GM19467 (cell line): ENCODE data around the gene LTBP2.
"Not testable (repeated sequence)": the region's sequence is repeated elsewhere in the genome, so short reads cannot be mapped to it uniquely, and the experiment has no call there.

ENCODE experiments used
- ATAC-seq: cut with Tn5 transposase; IDR thresholded peaks from one replicate; pipeline ENCODE4 v1.9.1; 2021; ENCODE audit warnings: mild to moderate bottlenecking, moderate library complexity; ENCODE audit not compliant: unreplicated experiment

The LTBP2 gene

DNA sequence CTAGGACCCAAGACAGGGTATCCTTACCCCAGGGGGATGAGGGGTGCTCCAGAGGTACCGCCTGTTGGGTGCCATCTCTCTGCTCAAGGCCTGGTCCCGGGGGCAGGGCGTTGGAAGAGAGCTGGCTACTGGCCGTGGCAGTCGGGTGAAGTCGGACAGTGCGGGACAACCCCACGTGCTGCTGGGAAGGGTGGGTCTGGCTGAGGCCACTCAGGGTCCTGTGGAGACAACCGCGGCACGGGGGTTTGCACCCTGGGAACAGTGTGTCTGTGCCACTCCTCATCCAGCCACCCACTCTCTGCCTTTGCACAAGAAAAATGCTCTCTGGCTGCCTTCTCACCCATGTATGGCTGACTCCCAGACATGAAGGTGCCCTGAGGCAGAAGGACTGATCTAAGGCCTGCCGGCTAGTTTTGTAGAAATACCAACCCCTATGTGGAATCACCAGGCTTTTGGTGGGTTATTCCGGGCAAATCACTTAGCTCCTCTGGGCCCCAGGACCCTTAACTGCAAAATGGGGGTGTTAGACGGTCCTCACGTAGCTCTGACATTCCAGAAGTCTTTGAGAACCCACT, 56.5 kb downstream of the LTBP2 start:
- ATAC-seq: no peak

DNA sequence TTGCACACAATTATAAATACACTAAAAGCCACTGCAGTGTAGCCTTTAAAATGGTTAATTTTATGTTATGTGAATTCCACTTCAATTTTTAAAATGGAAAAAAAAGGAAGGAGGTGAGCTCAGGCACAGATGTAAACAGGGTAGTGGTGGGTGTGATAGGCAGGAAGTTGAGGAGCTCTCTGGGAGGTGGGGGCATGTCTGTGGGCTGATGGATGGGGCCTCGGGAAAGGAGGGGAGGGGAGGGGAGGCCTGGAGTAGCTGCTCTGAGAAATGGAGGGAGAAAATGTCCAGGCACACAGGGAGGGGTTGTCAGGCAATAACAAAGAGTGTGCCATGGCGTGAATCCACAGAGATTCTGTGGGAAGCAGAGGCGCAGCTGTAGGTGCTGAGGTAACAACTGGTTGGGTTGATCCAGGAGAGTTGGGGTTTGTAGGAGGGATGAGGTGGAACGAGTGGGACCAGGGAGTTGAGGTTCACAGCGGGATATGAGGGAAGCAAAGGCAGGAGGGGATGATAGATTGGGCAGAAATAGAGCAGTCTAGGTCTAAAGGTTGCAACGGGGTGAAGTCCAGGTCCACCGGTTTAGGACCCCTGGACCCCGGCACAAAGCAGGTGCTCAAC, 57.2 kb downstream of the LTBP2 start:
- no peak for ATAC-seq

DNA sequence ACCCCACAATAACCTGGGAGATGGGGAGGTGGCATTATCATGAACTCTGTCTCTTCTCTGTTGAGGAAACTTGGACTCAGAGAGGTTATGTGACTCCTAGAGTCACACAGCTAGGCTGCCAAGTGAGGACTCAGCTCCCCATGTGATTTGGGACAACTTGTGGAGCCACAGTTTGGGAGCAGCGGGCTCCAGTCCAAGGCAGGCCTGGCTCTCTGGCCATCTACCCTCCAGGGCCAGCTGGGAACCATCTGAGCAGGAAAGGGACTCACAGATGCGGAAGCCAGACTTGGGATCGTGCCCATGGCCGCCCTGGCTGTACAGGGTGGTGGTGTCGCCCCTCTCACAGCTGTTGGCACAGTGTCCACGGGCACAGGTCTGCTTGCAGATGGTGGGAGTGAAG, 59.4 kb downstream of the LTBP2 start:
- no peak for ATAC-seq

DNA sequence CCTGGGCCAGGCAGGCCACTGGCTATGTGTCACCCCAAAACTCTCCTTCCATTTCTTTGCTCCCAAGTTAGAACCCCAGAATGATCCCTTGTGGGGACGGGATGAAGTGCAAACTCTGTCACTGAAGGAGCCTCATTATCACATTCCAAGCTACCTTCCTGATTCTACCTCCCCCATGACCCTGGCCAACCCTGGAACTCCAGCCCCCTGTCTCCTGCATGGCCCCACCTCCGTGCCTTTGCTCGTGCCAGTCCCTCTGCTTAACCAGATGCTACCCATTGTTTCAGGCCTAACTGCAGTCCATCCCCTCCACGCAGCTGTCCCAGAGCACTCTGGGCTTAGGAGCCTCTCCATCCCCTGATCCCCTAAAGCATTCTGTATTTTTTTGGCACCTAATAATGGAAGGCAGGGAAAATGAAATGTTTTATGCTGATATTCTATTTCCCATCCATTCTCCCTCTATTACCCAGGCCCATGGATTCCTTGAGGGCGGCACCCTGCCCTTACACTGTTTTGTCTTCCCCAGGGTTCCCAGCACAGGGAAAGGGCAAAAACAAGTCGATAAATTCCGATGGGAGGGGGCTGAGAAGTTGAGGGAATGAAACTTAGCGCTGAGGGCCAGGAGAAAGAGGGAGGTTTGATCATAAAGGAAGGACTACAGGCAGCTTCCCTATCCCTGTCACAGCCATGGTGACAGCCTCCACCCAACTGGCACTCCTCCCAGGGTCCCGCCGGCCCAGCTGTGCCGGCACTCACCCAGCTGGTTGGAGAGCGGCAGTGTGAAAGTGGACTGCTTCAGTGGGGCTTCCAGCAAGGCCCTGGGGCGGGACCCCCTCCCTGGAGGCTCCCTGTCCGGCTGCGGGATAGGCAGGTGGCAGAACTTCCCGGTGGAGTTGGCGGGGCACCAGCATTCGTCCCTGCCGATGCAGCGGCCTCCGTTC, 60.3 kb downstream of the LTBP2 start:
- ATAC-seq: no peak

DNA sequence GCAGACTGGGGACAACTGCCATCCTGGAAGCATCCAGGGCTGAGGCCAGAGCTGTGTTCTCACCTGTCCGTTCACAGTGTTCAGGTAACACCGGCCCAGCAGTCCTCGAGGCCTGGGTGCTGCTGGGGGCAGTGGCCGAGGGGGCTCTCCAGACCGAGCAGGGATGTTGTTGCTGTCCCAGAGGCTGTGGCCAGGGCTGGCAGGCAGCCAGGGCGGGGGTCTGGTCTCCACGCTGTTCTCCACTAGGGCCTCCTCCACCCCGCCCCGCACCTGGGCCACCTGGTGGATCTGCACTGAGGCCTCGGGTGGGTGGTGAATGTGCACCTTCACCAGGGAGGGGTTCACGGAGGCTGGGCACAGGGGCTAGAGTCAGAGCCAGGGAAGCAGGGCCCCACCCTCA, 61.0 kb downstream of the LTBP2 start:
- ATAC-seq: no peak

DNA sequence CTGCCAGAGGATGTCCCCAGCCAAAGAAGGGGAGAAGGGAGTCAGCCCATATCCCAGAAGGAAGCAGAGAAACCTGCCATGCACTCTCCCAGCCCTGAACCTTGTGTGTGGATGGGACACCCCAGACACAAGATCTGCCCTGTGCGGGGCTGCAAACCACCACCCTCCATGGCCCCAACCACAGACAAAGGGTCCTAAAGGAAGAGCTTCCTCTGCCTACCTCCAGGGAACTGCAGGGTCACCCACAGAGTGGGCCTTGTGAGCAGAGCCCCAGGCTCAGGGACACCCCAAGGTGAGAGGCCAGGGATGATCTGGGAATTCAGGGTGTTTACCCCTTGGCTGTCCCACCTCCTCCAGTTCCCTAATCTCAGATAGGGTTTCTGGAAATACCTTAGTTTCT, 62.0 kb downstream of the LTBP2 start:
- no peak for ATAC-seq

DNA sequence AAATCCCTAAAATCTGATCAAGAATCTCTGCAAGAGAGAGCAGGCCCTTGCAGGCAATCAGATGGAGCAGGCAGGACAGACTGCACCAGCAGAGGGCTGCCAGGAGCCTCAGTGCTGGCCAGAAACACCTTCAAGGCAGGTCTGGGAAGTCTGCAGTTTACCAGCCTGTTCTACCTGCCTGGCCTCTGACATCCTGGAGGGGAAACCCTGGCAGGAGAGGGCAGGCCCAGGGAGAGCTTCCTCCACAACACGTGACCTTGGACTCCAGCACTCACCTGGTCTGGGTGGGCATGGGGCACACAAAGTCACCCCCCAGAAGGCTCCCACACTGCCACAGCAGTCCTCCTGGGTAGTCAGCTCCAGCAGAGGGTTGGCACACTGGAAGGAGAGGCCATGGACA, 62.4 kb downstream of the LTBP2 start:
- ATAC-seq: no peak

DNA sequence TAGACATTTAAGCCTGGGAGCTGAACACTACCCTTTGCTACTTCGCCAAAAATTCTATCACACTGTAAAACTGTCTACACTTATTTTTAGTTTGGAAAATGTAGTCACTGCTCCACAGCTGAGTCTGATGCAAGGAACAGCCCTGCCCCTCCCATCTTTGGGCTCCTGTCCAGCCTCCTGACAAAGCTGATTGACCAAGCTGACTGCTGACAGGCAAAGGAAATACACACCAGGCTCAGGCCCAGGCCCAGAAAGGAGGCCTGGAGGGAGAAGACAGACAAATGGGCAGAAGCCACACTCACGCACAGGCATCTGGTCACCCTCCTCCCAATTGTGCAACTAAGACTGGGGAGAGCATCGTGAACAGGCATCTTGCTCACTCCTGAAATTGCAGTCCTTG, 63.2 kb downstream of the LTBP2 start:
- ATAC-seq: no peak

DNA sequence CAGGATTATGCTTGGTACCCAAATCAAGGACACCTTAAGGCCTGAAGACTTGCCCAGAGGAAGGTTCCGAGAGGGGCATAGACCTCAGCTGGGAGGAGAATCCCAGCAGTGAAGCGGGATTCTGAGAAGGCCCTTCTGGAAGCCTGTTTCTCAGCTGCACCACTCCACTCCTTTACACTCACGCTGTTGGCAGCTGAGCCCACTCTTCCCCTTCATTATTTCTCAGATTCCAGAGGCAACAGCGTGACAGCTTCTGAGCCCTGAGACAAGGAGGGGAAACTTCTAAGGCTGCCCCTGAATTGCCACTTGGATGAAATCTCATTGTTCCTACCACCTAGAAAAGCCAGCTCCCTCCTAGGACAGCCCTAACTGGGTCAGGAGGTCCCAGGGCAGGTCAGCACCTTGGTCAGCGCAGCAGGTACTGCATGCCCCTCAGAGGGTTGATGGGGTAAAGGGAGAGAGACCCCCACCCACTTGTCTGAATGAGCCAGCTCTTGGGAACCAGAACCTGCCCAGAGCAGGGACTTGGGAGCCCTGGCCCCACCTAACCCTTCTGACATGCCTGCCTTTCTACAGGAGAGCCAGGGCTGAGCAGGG, 64.6 kb downstream of the LTBP2 start:
- ATAC-seq: no peak

DNA sequence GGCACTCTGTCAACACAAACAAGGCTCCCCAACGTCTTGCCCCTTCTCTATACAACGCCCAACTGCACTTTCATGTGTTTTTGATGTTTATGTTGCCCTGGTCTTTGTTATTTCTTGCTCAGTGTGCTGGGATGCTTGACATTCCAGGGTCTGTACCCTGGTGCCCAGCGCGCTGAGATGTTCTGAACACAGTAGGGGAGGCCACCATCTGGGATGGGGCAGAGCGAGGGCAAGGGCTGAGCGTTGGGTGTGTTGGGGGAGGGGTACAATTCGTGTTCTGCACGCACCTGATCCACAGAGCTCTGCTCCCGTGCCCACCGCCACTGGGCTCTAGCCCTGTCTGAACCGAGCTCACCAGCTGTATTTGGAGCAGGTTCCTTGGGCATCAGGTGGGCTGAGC, 65.6 kb downstream of the LTBP2 start:
- ATAC-seq: no peak

DNA sequence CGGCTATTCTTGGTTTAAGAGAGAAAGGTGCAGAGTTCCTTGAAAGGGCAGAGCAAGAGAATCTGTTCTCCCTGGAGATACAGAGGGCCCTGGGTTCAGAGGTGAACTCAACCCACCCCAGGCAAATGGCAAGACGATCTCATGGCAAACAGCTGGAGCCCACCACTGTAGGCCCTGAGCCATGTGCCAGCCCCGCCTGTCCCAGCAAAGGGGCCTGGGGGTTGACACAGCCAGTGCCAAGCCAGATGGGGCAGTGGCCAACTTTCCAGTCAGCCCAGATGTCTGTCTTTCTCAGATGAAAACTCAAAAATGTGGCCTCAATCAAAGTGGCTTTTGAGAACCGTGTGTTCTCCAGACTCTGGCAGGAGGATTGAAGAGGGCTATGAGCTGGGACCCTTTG, 66.7 kb downstream of the LTBP2 start:
- no peak for ATAC-seq

DNA sequence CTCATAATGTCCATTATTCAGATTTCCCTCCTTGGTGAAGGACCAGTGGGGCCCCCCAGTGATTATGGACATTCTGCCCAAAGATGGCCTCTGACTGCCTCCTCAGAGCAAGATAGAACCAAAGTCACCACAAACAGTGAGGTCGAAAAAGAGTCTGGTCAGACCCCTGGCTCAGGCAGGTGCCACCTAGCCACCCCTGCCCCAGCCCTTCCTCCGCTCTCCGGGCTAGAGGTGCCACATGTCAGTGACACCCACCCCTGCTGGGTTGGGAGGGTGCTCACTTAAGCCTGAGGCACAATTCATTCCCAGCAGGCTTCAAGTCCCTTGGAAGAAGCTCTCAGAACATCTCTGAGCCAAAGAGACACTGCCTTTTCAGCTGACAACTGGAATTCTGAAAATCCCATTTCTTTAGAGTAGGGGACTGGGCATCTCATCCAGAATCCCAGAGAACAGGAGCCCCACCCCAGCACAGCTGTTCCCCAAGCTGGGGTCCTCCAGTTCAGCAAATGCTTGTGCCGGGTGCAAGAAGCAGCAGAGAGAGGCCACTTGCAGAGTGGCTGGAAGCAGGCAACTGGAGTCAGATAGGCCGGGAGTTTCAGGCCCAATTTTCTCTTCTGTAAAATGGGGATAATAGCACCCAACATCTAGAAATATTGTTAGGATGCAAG, 68.1 kb downstream of the LTBP2 start:
- ATAC-seq: no peak

DNA sequence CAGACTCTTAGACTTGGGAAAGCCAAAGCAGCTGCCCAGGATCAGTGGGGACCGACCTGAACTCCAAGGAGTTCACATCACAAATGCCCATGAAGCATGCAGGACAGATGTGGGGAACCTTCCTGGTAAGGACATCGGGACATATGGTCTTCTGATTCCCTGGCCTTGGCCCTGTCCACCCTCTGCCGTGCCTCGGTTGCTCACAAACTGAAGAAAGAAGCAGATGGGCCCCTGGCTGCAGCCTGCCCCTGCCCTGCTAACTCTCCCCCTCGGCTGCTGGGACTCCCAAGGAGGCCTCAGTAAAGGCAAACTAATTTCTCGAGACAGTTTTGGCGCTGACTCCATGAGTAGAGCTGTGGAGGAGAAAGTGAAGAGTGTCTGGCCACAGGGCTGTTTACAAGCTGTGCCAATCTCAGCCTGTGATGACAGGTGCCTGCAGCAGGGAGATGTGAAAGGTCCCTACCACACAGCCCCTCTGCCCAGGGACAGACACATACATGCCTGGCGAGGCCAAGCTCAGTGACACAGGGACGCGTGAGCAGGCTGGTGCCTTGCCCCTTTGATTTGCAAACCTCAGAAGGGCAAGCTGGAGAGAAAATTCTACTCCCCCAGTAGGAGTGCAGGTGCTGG, 69.9 kb downstream of the LTBP2 start:
- ATAC-seq: no peak

DNA sequence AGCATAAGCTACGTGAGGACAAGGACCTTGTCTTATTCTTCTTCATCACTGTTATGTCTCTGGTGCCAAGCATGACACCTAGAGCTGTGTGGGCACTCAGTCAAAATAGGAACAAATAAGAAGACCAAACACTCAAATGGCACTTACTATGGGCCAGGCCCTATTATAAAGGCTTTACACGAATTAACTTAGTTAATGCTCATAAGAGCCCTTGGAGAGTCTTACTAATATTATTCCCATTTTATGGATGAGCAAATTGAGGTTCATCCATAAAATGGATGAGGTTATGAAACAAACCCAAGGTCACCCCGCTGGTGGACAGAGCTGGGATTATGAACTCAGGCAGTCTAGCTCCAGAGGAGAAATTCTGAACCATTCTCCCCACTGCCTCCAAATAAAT, 70.8 kb downstream of the LTBP2 start:
- no peak for ATAC-seq

DNA sequence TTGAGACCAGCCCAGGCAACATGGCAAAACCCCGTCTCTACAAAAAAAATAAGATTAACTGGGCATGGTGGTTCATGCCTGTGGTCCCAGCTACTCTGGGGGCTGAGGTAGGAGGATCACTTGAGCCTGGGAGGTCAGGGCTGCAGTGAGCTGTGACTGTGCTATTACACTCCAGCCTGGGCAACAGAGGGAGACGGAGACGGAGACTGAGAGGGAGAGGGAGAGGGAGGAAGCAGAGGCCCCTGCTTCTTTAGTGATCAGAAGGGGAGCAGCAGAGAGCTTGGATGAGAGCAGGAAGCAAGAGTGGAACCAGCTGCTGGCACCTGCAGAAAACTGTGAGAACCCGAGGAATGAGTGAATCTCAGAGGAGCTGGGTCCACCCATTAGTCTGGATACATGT, 72.5 kb downstream of the LTBP2 start:
- no peak for ATAC-seq

DNA sequence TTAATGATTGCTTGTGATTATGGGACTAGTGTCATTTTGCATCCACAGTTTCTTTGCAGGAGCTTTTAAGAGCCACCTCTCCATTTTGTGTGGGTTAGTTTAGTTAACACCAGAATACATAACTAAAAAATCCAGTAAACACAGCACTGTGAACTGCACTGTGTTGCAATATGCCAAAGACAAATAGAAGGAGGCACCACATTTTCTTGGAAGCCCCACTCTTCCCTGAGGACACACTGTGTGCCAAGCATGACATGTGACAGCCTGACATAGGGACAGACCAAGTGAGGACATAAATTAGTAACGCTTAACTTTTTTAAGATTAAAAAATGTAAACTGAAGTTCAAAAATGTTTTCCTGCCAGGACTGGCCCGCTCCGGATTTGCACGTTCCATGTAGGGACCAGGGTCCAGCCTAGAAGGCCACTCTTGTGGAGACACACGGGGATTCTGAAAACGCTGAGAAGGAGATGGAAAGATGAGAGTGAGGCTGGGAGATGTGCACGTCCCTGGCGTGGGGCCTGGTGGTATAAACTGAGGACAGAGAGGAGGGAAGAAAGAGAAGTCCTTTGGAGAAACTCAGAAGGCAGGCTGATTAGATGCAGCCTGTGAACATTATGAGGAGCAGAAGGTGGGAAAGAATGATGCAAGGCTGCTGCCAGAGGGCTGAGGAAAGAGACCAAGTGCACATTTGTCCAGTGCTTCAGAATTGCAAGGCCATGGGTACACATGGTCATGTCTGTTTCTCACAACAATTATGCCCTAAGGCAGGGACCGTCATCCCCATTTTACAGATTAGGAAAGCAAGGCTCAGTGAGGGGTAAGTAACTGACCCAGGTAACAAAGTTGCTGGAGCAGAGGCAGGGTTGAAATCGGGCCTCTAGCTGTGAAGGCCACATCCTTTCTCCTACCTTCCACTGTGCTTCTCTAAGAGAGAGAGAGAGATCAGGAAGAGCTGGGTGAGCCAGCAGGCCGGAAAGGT, 73.3 kb downstream of the LTBP2 start:
- no peak for ATAC-seq

DNA sequence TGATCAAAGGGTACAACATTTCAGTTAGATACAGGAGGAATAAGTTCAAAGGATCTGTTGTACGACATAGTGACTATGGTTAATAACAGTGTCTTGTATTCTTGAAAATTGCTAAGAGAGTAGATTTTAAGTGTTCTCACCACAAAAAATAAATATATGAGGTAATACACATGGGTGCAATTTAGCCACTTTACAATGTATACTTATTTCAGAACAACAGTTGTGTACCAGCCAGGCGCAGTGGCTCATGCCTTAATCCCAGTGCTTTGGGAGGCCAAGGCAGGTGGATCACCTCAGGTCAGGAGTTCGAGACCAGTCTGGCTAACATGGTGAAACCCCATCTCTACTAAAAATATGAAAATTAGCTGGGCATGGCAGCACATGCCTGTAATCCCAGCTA, 75.7 kb downstream of the LTBP2 start:
- ATAC-seq: not testable (repeated sequence)

DNA sequence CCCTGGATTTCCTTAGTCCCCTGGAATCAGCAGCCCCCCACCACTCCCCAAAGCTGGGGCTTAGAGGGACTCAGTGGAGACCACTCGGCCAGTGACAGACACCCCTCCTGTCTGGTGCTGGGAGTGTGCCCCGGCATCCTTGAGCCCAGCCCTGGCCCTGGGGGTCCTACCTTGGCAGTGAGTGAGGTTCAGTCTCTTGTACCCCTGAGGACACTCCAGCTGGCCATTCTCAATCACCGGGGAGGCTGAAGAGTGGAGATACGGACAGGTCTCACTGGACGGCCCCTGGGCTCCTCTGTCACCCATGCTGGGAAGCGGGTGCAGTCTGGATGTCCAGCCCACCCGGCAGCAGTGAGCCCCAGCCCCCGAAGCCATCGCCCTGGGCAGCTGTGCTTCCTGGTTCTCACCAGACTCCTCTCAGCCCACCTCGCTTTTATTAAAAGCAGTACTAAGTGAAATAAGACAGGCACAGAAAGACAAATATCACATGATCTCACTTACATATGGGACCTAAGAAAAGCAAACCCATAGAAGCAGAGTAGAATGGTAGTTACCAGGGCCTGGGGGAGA, 76.2 kb downstream of the LTBP2 start:
- no peak for ATAC-seq

DNA sequence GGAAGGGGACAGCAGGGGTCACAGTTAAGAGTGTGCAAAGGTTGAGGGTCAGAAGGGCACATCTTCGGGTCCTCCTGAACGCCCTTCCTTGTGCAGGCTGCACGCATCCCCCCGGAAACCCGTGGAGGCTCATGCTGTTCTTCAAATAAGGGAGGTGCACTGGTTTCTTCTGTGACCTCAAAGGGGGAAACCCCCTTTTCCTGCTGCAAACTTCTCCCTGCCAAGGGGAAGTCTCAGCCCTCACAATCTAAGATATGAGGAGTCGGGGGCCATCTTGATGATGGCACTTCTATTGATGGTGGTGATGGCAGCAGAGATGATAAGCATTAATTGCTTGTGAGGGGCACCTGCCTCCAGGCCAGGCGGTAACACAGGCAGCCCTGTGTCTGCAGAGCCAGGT, 78.5 kb downstream of the LTBP2 start:
- ATAC-seq: no peak
